Mammary epithelial cell (primary cell): ENCODE data around the gene LRRC36.

Experiments
- EZH2 ChIP-seq: IDR thresholded peaks from 2 replicates; pipeline ENCODE4 v1.6.1; 2012; ENCODE audit warnings: low read length, inconsistent platforms, borderline replicate concordance
- TF ChIP-seq, protein P1 (sequence below), 2 donors: IDR thresholded peaks in 1 of 2; conservative IDR thresholded peaks in 1 of 2; 2 replicates each; pipeline ENCODE4 v1.5.1; 2011 to 2012; ENCODE audit warnings: inconsistent platforms in 2 of 2, low read length in 2 of 2, mild to moderate bottlenecking in 2 of 2, control low read depth in 1 of 2, low read depth in 1 of 2; ENCODE audit not compliant: insufficient read depth in 1 of 2; ENCODE audit errors: extremely low read depth in 1 of 2

DNA sequence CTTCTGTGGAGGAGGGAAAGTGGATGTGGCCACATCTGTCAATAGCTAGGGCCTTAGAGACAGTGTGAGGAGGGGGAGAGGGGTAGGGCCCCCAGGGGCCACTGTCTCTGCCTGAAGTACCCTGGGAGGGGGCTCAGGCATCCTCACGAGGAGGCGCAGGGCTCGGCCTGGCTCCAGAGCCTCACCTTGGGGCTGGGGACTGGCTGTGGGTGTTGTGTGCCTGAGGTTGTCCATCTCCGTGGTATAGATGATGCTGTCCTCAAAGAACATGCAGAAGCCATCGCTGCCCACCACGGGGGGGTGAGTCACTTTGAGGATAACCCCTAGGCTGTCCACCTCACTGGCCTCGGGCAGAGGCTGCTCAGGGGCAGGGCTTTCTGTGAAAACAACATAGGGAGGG, 35.2 kb upstream of the LRRC36 start:
- TF ChIP-seq, protein P1, sequence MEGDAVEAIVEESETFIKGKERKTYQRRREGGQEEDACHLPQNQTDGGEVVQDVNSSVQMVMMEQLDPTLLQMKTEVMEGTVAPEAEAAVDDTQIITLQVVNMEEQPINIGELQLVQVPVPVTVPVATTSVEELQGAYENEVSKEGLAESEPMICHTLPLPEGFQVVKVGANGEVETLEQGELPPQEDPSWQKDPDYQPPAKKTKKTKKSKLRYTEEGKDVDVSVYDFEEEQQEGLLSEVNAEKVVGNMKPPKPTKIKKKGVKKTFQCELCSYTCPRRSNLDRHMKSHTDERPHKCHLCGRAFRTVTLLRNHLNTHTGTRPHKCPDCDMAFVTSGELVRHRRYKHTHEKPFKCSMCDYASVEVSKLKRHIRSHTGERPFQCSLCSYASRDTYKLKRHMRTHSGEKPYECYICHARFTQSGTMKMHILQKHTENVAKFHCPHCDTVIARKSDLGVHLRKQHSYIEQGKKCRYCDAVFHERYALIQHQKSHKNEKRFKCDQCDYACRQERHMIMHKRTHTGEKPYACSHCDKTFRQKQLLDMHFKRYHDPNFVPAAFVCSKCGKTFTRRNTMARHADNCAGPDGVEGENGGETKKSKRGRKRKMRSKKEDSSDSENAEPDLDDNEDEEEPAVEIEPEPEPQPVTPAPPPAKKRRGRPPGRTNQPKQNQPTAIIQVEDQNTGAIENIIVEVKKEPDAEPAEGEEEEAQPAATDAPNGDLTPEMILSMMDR (conservative IDR thresholded peaks at IDR 0.05 in 1 of 2, IDR thresholded peaks at IDR 0.05 in 1 of 2; ENCODE audit: extremely low read depth in 1 of 2, insufficient read depth in 1 of 2, low read depth in 1 of 2, low read length in 2 of 2): no peak
- TF ChIP-seq EZH2: no peak
